Amniotic epithelial cell (primary cell): Measurements from ENCODE around the gene SDCCAG8.

Experiments used
- DNase-seq: peaks from one replicate; pipeline ENCODE4 v3.0.0-alpha.2; 2010; ENCODE audit warnings: low read depth

SDCCAG8 gene

DNA sequence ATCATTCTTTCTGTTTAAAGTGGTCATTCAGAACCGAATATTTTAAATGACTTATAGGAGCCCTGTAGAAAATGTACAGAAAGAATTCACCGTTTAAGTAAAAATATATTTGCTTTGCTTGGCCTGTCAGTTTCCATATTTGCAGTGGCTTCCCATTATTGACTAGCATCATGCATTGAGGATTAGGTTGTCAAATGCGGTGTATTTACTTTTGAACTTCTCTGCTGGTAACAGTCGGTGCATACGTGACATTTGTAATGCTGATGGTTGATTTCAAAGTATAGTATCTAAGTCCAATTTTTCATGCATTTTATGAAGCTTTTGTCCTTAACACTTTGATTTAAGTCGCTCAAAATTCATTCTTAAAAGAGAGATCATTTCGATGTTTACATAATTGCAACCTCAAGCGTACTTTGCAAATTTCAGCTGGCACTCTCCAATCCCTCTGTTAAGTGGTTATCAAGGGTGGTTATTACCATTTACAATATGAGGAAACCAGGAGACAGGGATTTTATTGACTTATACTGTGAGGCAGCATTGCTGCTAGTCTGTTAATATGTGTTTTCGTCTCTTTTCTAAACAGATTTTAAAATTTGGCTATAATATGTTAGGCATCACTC lies 201.6 kb downstream of the SDCCAG8 start:
- no peak for DNase-seq

DNA sequence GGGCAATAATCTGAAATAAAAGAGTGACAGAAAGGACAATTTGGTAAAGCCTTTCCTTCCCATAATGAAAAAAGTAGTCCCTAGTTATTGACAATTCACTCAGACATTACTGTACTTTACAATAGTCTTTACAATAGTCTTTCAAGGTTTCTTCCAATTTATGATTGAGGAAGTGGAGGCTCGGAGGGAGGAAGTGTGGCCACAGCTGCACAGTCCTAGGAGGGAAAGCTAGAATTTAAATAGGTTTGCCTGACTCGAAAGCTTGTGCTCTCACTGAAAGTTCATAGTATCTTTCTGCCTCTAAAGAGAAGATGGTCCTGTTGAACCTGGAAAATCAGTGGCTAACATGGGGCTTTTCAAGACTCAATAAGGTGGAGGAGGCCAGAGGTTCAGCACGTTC lies 203.2 kb downstream of the SDCCAG8 start:
- no peak for DNase-seq

DNA sequence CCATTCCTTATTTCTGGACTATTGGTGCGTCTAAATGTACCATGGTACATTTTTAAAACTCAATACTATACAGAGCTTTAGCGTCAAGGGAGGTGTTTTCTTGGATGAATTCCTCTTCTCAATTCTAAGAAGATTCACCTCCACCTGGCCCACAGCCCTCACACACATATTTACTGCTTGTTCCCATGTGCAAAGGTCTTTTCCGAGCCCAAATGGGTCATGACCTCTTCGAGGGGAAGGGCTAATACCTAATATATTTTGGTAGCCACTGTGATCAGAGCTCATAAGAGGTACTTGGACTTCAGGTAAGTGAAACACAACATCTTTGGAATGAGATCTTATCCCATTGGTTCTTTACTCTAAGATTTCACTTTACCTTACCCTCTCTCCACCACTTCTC lies 205.9 kb downstream of the SDCCAG8 start:
- no peak for DNase-seq

DNA sequence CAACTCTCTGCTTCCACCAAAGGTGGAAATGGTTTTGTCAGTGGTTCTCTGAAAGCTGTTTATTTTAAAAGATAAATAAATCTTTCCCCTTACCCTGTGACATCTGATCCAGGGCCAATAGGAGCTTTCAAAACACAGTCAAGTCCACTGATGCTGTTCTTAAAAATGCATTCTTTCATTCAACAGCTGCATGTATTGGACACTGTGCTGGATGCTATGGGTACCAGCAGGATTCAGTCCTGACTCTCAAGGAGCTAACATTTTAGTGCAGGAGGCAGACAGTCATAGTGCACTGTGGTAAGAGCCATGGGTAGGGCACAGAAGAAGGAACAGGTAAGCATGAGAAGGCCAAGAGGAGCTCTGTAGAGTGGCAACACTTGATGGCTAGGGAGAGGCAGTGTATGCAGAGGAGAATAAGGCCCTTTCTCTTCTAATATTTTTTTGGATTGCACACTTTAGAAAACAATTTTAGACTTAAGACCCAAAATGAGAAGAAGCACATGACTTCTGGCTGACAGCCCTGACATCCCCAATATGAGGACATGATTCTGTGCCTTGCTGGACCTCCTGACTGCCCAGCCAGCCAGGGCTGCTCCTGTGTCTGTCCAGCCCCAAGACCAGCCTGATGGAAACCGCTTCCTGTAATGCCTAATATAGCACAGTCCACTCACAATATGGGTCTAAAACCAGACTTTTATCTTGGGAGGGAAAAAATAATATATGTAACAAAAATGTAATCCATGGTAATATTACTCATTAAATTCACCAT lies 207.3 kb downstream of the SDCCAG8 start:
- DNase-seq, result no peak

DNA sequence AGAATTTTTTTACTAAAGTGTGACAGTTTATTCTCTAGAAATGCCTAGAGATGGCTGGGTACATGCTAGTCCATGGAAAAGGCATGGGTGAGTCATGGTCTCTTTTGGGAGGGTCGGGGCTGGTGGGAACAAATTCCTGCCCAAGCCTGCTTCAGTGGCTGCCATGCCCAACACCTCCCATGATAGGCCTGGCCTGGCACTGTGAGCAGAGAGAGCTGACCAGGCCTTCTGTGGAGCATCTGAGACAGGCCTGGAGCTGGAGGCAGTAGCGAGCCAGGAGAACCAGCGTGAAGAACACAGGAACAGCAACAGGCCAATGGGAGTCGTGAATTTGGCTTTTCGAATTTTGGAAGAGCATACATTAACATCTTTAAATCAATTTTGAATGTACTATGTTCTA lies 209.2 kb downstream of the SDCCAG8 start:
- no peak for DNase-seq

DNA sequence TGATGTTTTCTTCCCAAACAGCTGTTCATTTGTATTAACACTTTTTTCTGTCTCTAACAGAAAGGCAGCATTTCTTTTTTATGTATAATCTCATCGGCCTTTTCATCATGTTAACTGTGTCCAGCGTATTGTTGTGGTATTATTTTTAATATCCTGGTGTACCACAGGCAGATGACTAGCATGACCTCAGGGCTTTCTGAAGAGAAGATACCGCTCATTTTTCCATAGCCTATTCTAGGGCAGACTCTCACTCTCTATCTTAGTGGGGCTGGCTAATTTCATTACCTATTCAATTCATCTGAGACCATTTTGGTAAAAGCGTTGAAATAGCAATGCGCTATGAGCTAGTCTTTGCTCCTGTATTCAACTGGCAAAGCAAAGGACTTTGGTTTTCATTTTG lies 209.9 kb downstream of the SDCCAG8 start:
- DNase-seq, result no peak

DNA sequence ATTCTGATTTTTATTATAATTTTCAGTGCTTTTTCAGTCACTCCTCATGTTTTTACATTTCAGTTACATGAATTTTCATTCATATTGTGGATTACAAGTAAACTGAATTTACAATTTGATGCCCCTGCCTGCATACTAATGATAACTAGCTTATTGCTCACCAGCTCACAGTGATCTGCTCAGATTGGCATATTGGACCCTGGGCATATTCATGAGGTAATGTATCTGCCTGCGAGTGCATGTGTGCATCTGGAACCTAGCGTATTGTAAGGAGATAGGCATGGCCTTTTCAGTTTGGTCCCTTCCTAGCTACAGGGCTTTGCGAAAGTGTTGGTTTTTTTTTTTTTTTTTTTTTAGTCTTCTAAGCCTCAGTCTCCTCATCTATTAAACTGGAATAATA lies 213.7 kb downstream of the SDCCAG8 start:
- DNase-seq, result no peak

DNA sequence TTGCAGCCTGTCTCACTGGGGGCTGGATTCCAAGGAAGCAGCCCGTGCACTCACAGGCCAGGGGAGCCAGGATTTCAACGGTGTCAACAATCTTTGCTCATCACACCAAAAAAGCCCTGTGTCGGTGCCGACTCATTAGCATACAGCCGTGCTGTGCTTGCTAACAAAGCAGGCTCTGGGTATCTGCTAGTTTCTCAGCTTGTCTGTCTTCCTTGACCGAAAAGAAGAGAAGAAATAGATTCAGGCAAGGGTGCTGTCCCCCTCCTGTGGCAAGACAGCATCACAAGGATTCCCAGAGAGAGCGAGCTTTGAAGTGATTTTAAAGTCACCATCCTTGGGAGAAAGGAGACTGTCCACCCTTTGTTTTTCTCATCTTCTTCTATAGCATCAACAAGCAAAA lies 214.7 kb downstream of the SDCCAG8 start:
- no peak for DNase-seq

DNA sequence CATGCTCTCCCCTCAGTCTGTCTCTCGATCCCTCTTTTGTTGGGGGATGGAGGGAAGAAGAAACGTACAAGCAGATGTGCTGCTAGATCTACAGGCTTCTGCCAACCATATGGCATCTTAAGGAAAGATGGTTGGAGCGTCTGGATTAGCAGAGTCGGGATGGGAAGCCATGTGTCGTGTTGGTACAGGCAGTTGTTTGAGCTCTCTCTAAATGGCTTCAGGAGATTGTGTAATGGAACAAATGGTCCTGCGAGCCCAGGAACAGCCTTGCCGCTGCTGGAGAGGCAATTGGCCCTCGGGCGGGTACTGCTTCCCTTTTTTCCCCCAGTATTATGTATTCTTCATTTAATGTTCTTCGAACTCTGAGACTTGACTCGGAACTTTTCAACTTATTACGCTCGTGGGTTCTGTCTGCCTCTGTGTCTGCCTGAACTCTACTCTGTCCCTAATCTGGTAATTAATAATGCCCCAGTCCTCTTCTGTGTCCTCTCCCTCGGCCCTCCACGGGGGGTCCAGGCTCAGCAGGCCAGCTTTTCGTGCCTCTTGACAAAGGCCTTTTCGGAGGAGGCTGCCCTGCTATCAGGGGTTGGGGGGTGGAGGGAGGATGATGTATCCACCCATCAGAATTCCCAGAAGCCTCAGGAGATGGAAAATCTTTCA lies 215.3 kb downstream of the SDCCAG8 start:
- DNase-seq, result no peak

DNA sequence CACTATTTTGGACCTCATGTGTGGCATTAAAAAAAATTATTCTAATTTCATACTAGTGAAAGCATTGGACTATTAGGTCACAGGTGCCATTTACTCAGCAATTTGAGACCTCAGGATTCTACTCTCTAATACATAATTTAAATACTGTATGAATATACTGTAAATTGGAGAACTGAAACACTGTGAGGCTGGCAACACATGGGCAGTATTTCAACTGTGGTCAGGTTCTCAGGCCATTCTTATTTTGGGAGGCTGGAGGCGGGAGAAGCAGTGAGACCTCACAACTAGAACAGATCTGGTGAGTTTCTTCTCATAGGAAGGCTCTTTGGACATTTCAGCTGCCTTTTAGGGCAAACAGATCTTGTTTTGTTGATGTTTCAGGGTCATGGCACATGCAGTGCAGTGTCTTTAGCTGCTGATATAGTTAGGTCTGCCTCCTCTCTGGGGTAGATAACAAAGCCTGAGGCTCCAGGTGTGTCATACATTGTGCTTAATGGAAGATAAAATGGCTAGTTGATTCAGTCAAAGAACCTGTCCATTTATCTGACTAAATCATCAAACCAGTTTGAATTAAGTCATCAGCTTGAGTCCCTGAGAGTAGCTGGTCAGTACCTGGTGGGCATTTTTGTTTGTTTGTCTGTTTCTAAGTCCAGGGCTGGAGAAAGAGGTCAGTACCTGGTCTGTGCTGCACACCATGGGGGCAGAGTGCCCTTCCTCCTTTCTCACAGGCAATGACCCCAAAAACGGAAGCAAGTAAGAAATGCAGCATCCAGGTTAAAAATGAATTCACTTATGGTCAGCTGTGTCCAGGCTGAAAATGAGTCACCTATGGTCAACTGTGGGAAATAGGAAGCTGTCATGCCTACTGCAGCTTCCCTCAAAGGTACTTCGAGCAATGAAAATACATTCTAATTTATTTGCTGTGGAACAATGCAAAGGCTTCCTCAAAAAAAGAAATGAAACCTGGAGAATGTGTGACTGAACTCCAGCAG lies 216.2 kb downstream of the SDCCAG8 start:
- no peak for DNase-seq

DNA sequence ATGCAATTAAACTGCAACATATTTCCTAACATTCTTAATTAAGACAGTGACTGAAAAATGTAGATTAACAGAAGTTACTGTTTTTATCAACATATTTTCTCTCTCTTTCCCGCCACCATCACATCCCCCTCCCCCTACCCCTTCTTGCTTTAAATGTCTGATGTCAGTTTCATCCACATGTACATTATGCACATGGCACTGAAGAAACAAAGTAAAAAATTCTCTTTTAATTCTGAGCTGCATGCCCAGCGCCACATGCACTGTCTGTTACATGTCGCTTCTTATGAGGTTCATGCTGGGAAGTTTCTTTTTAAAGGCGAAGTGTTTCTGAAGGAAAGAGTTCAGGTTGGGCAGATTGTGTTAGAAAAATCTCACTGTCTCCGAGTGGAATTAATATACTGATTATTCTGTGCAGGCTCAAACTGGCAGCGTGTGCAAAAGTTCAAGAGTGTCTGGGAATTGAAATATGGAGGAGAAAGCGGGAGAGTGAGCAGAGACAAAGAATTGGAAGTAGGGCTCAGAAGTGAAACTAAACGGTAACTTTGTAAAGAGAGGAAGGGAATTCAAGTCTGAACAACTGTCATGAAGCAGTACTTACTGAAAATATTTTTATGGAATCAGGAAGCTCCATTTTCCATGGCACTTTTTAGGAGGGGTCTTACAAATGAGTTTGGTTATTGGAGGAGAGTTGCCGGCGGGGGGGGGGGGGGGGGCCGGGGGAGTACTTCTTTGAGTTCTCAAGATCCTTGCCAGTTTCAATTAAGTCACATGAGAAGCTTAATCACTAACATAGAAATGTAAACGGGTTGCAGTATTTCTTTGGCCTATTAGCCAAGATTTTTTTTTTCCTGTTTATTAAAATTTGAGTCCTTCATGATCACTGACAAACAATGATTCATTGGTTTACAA lies 217.6 kb downstream of the SDCCAG8 start:
- peak; percentile 59 for DNase-seq

DNA sequence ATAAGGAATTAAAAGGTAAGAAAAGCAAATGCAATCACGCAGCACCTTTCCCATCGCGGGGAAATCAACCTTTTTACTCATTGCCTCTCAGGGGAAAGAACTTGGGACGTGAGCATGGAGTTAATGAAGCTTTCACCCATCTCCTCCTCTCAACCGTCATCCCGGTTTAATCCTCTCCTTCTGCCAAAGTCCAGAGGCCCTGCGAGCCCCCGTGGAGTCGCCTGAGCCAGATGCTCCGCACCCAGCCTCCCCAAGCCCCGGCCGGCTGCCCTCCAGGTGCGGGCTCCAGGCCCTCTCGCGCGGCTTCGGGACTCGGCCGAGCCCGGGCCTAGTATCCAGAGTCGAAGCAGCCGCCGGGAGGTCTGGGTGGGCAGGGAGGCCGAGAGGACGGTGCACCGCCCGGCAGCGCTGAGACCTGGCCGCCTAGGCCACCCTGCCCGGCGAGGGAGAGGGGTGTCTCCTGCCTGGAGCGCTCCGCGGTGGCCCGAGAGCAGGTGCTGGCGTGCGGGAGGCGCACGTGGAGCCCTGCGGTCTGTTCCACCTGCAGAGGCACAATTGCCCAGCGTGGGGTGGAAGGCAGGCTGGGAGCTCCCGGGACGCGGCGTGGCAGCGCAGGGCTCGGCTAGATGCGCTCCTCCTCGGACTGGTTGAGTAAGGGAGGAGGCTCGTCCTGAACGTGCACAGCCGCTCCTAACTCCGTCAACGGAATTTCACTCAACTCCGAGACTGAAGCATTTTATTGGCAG lies 218.5 kb downstream of the SDCCAG8 start:
- DNase-seq, result no peak

DNA sequence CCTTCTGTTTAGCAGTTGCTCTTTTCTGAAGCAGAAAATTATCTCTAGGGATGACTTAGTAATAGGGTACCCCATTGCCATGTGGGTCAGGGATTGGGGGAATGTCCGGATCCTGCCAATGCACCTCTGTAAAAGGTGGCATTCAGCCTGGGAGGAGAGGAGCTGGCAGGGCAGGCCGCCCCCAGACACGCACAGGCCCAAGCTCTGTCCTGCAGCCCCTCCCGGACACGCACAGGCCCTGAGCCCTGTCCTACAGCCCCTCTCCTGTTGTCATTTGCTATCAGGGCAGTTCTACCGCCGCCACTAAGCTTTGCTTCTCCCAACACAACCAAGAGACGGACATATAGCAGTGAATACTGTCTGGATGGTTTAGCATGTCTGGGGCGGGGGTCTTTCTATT lies 219.1 kb downstream of the SDCCAG8 start:
- DNase-seq, result no peak

DNA sequence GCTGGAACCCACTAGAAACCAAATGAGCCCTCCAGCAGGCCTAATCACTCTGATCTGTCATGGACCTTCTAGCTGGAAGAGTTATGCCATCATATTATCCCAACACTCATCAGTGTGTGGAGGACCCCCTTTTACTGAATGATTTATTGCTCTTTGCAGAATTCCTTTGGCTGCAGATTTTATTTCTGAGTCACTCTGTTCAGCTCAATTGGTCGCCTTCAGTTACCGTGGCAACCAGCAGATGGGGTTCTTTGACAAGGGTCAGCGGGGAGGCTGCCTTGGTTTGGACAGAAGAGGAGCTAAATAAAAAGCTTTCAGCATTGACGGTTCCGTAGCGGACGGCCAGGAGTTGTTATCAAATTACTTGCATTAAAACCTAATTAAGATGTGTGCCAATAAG lies 220.1 kb downstream of the SDCCAG8 start:
- DNase-seq, result peak; percentile 48

DNA sequence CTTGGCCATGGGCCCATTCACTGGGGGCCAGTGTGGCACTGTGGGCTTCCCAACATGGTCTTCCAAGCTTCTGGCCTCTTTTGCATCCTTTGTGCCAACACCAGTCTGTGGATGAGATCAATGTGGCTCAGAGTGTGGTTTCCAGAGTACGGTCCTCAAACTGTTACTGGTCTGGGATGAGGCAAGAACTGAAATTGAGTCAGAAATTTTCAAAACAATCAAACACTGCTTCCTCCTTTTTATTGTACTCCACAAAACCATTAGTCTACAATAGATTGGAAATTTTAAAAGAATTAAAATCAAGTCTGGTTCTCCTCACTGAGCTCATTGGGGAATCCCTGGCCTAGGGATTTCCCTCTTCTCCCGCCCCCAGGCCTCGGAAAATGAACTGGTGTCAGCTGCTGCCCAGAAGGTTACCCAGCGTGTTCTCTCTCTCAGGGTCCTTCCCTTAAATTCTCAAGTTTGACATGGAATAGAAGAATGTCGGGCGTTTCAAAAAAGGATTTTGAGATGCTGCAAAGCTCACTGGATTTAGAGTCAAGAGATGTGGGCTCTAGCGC lies 222.0 kb downstream of the SDCCAG8 start:
- DNase-seq, result peak; percentile 42

DNA sequence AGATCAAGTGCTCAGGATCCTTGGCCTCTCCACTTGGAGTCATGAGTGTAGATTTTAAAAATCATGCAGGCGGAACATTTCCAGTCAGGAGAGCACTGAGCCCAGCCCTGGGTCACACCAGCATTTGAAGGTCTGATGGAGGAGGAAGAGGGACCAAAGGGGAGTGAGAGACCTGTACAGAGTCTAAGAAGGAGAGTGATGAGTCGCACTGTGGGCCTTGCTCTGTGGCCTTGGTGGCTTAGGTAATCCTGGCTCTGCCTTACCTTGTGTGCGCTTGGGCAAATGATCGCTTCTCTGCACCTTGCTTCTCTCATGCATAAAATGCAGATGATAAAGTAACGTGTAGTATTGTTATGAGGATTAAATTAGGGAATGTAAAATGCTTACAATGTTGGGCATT lies 225.3 kb downstream of the SDCCAG8 start:
- DNase-seq, result no peak

DNA sequence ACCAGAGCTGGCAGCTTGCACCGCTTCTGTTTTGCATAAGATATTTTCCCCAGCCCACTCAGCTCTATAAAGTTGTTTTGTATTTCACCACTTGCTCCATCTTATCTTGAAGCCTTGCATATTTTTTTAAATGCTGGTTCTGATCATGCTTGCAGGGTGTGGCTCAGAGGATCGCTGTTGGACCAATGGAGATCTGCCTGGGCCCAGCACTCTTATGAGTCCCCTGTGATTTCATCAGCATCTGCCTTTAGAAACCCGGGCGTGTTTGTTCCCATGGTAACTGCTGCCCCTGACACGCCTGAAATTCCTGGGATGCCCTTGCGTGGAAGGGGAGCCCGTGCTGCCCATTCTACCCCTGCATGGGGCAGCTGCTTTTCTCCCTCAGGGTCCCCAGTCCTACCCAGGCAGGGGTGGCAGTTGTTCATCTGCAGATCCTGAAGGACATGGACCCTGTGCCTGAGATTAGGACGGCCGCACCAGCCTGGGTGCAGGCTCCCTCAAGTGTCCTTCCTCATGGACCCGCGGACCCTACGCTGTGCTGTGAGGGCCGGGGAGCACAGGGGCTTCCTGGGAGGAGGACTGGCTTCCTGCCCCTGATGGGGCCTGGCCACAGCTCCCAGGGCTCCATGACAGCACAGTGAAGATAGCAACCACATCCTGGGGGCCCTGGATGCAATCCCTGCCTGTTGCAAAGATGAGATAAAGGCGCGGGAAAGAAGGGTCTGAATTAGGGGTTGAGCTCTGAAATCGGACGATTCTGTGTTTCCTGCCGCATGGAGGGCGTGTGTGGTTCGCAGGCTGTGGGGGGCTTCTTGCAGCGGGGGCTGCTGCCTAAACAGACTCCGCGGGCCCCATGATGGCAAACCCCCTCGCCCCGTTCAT lies 226.5 kb downstream of the SDCCAG8 start:
- peak; percentile 91 for DNase-seq

DNA sequence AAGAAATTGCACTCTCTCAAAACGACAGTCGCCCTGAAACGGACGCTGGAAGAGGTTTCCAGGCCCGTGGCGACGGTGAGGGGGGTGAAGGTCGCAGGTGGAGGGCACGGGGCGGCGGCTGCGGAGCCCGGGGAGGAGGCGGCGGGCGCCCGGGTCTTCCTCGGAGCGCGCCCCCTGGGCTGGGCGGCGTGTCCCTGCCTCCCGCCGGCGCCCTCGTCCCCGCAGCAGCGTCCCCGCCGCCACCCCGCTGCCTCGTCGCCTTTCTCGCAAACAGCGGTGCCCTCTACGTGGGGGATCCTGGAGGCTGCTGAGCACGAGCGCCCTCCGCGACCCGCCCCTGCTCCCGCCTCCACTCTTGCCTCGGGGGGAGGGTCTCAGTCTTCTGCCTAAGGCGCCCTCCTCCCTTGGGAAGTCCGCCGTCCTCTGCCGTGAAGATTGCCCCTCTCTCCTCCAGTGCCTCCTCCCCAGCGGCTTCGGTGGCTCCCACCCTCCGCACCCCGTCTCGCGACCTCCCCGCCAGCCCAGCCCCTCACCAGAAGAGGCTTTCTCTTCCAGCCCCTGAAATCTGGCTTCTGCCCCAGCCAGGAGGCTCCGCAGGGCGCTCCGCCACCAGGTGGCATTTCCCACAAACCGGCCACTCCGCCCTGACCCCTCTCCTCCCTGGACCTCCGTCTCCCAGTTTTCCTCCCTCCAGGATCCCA lies 227.4 kb downstream of the SDCCAG8 start:
- DNase-seq, result no peak
